NCI-H2196 treated with DMSO at 0.1 percent for 48 hours (cell line): ENCODE results near the gene BBX.
"Not testable (repeated sequence)": the region's sequence is repeated elsewhere in the genome, so short reads cannot be mapped to it uniquely, and the experiment has no call there.

ENCODE experiments used
- DNase-seq: peaks from one replicate; lab custom pipeline; 2025; ENCODE audit not compliant: unreplicated experiment; lab: John Stamatoyannopoulos, UW

Gene BBX

DNA sequence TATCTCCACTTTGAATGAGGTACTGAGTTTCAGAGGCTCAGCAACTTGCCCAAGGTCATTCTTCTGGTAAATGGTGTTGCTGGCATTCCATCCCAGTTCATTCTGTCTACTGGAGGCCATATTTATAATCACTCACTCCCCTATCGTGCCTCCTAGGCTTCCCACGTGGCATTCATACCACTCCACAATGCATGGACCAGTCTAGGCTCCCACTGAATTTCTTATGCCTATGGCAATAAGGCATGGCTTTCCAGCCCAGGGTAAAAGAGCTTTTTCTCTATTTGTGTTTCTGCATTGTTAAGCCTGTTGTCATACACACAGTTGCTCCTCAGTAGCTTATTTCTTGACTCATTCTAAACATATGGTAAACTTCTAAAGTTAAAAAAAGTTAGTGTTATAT lies 19.9 kb downstream of the BBX start:
- no peak for DNase-seq

DNA sequence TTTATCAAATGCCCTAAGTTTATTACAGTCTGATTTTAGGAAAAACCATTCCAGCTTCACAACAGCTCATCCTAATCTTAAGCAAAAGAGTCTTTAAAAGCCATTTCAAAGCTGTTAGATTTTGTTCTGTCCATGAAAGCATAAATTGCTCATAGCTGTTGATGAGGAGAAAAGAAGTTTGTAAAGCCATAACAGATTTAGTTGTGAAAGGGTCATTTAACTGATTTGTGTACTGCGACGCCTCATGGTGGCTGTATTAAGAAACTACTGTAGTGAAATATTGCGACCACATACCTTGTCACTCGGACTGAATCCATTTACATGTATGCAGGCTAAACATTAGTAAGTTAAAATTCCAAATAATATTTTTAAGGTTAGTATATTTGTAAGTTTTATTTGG lies 20.9 kb downstream of the BBX start:
- DNase-seq = no peak

DNA sequence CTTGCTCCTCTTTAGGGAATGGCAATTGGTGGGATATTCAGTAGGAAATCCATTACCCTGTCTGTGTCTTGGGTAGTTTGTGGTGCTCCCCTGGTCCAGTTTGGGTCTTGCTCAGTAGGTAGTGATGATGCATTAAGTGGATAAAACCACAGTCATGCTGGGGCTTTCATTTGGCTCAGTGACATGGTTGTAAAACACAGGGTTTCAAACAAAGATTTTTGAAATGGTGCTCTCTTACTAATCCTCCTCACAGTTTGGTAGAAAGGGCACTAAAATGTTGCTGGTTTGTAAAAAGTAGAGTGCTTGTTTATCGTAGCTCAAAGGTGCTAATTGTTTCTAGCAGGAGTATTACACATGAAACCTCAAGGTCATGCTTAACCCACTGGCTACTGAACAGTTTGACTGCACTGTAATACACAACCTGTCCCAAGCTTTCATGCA lies 22.9 kb downstream of the BBX start:
- DNase-seq = no peak

DNA sequence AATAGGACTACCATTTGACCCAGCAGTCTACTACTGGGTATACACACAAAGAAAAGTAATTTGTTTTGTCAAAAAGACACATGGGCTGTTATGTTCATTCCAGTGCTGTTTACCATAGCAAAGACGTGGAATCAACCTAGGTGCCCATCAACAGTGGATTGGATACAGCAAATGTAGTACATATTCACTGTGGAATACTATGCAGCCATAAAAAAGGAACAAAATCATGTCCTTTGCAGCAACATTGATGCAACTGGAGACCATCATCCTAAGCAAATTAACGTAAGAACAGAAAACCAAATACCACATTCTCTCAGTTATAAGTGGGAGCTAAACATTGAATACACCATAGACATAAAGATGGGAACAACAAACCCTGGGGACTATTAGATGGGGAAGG lies 25.8 kb downstream of the BBX start:
- no peak for DNase-seq

DNA sequence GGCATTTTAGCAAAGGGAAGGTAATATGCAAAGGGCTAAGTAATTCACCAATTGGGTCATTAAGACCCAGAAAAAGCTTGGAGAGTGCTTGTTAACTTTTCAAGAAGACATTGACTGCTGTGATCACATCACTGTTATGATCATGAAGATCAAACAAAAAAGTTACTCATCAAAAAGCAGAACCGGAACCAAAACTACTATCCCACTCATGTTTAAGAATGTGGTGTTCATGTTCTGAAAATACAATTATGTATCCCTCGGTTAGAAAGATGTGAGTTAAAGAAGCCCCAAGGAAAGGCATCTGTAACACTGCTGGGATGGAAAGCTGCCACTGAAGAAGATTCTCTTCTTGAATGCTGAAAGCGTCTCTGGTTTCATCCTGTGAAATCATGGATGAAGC lies 32.6 kb downstream of the BBX start:
- DNase-seq = no peak

DNA sequence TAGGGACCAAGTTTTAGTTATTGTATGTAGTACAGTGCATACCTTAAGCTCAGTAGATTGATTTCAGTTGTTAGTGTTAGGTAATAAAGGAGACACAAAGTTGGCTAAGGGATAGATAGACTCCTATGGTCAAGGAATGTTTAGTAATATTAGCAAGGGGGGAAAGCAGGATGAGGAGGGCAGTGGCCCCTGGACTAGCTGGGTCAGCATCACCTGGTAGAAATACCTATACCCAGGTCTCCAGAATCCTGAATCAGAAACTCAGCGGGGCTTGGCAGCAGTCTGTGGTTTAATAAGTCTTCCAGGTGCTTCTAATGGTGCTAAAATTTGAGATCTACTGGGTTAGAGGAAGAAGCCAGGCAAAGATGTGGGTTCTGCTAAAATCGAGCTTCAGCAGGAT lies 35.0 kb downstream of the BBX start:
- no peak for DNase-seq

DNA sequence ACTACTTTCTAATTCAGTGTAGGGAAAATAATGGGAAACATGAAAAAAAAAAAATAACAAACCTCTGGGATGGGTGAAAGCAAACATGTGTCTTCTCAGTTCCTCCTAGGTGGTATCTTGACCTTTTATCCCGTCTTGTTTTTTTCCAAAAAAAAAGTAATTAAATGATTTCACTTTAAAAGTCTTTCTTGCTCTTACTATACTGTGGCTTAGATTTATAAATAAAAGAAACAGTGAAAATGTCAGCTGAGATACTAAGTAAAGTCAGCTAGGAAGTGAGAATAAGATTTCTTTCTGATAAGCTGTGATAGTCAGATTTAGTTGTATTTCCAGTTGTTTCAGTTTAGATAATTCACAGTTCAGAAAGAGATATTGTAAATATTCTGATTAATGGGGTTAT lies 37.4 kb downstream of the BBX start:
- DNase-seq = no peak

DNA sequence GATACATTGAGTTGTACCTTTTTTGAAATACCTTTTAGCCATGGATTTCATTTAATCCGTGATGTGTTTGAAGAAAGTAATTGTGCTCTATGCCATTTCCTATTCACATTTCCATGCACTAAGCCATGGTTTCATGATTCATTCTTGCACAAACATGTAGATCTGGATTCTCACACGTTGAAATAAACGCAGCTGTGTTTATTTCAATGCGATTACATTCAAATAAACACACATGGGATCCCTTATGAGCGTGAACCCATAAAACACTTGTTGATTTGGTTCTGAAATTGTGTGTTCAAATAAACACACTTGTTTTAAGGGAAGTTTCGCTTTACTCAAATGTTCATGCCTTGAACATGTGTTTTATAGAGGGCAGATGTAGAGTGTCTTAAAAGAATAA lies 39.2 kb downstream of the BBX start:
- DNase-seq = no peak

DNA sequence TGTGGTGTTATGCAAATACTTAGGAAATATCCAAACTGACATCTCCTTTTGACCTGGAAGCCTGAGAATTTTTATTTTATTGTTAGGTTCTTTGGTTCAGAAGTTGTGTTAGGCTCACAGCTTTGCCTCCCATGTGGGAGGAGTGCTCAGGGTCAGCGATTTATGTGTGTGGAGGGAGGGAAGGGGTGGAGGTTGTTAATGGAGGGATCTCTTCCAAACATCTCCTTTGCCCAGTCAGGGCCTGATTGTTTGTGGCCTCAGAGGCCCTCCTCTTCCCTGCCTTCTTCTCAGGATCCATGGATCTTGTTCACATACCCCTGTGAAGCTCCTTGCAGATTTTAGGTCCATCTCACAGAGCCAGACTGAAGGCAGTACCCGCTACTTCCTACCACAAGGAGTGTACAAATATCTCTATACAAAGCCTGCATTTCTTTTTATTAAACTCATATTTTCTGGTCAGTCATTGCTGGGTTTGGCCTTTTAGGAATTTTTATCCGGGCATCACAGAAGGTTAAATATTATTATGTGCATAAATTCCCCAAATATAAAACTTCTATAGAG lies 40.3 kb downstream of the BBX start:
- no peak for DNase-seq

DNA sequence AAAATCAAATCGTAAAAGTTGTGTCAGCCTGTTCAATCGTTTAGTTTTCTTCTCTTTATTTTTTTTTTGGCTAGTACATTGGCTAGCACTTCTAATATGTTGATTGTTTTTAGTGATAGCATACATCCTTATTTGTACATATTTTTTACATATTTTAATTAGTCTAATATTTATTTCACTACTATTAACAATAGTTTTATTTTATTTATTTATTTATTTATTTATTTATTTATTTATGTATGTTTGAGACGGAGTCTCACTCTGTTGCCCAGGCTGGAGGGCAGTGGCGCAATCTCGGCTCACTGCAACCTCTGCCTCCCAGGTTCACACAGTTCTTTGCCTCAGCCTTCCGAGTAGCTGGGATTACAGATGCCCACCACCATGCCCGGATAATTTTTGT lies 42.5 kb downstream of the BBX start:
- not testable (repeated sequence) for DNase-seq

DNA sequence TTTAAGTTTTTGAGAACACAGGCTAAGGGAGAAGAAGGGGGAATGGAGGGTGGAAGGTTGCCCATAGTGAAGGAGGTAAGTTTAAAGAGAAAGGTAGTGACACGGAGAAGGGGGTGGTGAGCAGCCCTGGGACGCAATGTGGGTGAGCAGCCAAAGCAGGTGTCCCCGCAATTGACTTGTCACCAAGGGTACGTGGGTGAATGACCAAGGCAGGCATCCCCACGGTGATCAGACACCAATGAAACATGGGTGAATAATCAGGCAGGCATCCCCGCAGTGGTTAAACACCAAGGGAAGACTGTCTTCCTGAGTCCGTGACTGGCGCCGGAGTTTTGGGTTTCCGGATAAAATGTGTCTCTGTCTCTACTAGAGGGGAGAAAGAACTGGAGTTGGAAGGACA lies 48.3 kb downstream of the BBX start:
- DNase-seq = not testable (repeated sequence)

DNA sequence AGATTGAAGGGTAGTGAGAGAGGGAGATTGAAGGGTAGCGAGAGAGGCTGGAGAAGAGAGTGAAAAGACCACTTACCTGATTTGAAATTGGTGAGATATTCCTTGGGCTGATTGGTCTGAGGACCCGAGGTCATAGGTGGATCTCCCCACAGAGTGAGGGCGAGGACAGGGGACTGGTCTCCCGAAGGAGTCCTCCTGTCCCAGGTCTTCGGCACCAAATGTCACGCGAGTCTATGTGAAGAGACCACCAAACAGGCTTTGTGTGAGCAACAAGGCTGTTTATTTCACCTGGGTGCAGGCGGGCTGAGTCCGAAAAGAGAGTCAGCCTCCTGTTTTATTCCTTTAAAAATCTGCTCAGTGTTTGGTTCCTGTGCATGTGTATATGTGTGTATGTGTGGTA lies 48.7 kb downstream of the BBX start:
- not testable (repeated sequence) for DNase-seq

DNA sequence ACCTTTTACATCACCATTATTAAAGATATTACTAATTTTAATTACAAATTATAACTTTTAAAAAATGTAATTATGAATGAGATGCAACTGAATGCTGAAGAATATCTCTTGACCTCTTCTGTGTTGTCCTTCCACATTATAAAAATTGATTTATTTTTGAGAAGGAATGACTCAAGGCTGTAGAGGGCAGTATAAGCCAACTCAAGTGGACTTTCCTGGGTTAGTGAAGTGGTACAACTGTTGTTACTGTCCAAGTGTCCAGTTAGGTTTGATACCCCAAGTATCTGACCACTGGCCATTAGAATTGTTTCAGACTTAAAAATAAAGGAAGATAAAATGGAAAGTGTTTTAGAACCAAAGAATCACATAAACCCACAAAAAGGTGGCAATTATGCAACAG lies 51.9 kb downstream of the BBX start:
- no peak for DNase-seq

DNA sequence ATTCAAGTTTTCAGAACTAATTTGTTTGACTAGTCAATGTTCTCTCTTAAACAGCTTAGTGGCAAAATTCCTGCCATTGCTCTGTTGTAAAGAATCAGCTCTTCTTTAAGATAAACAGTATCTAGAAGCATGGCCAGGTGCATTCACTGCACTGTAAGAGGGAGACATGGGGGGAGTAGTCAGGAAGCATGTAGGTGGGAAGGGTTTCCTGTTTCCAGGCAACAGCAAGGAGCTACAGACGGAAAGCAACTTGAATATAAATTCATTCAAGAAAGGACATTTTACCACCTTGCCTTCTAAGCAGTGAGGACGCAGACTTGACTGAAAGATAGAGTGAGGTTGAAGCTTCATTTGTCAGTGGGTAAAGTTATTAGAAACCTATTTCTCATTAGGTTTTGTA lies 55.3 kb downstream of the BBX start:
- no peak for DNase-seq

DNA sequence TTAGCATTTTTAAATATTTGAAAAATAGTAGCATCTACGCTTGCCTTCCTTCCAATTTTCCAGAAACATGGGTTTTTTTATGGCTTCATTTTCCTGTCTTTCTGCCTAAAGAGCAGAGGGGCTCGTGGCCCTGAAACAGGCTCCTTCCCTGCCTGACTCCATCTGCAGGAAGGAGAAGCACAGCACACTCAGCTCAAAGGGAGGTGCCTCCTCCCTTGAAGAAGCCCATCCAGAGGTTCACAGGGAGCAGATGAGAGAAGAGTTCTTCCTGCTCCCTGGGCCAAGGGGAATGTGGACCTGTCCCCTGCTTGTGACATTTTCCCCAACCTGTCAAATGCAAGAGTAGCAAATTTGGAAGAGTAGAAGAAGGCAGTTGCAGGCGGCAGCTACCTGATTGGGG lies 55.8 kb downstream of the BBX start:
- DNase-seq = no peak

DNA sequence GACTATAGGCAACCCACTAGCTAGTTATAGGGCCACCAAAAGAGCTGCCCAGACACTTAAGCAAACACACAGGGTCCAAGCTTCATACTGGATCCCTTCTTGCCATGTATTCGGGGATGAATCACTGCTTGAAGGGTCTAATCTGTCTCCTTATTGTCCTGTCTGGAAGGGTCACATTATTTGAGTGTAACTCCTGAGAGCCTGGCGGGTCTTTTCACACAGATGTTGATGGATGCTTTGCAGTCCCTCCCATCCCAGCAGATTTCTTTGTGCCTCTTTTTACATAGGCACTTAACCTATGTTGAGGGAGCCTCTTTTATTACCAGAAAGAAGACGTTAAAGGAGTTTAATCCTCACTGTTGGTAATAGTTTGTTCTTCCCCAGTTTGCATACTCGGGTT lies 56.6 kb downstream of the BBX start:
- no peak for DNase-seq

DNA sequence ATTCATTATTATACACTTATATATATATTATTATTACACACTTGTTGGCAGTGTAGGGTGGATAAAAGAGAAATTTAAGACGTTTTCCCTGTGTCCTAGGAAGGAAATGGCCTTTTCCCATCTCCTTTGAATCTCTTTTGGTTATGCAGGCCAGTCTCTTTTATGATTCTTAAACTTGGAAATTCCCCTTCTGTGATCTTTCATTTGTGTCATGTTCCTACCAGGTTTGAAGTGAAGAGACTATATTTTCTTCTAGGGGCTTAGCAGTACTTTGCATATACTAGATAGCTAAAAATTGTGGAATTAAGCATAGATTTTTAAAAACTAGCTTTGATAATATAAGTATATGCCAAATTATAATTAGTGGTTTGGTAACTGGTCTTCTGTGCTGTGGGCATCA lies 58.5 kb downstream of the BBX start:
- no peak for DNase-seq

DNA sequence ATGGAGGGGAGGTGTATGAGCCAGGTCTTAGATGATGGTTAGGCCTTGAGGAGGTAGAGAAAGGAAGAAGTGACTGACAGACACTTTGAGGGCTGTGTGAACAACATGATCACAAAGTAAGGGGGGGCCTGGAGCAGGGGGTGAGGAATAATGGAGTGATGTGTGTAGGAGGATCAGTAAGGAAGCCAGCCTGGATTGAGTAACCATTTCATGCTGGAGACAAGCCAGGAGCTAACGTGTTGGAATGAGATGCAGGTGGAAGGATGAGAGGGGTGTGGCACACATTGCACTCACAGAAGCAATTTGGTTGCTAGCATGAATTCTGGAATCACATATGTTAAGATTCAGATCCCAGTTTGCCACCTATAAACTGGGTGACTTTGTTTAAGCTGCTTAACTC lies 65.5 kb downstream of the BBX start:
- no peak for DNase-seq

DNA sequence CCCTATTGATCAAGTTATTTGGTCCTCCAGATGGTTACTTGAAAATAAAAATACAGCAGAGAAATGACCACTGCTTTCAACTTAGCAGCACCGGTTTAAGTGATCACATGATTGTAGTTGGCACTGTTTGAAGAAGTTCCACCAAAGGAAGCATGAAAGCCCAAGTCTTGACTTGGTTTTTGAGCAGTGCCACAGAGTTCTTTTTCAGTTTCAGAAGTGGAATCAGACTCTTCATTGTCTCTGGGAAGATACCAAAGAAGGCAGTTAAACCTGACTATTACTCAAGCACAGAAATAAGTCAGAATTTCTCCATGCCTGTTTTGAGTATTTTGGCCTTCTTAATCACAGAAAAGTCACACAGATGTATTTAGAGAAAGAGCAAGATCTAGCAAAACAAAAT lies 66.7 kb downstream of the BBX start:
- no peak for DNase-seq

DNA sequence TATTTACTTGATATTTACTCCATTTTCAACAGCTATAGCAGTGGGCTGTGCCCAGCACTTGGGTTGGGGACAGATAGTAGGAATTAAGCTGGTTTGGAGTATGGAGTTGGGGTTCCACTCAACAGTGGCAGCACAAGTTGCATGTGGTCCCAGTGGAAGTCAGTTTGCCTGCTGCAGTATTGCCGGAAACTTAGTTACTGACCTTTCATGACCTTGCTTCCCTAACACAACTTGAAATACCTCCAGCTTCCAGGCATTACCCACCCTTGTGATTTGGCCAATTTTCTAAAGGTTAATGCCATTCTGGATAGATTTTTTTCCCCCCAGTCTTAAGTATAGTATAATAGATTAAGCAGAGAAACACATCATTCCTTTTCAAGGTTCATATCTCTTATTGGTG lies 68.0 kb downstream of the BBX start:
- DNase-seq = no peak

DNA sequence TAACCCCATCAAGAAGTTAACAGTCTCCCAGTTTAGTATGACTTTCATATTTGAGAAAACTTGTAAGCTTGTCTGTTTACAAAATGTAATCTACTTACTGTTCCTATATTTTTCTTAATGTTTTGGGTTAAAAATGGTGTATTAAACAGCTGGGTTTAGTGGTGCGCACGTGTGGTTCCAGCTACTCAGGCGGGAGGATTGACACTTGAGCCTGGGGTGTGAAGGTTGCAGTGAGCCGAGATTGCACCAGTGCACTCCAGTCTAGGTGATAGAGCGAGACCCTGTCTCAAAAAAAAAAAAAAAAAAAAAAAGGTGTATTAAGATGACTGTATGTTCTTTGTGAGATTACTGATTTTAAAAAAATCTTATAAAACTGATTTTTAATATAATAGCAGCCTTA lies 69.3 kb downstream of the BBX start:
- no peak for DNase-seq

DNA sequence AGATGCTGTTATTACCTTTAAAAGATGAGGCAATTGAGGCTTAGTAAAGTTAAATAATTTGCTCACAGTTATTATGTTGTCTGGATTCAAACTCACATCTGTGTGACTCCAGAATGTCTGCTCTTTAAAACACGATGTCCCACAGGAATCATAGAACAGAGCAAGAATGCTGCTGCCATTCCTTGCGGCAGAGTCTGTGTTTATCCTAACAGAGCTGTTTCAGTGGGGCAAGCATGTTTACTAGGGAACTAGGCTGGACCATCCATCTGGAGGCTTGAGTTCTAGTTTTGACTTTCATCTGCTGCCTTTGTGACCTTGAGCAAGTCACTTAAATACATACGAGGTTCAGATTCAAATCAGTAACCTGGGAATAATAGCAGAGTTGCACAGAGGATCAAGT lies 72.1 kb downstream of the BBX start:
- no peak for DNase-seq

DNA sequence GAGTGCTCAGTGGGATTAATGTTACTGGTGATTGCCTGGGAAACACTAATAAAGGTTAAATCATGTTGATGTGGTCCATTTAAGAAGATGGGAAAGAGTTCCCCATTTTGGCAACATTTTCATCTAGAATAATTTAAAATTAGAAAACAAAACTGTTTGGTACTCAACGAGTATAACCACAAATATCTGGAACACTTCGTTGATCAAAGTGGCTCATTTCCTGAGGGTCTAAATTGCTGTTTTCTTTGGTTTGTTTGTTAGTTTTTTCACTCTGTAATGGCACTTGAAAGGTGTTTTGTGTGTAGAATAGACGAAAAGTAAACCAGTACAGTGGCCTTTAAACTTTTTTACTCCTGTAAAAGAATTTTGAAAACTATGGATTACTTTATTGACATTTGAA lies 73.9 kb downstream of the BBX start:
- DNase-seq = no peak
